SH-SY5Y (cell line): Measurements from ENCODE around the gene CNTNAP5.

ENCODE experiments used
- GATA2 ChIP-seq: IDR thresholded peaks from 2 replicates; pipeline ENCODE4 v1.6.1; 2011; ENCODE audit warnings: mild to moderate bottlenecking, low read depth, low read length
- GATA3 ChIP-seq: IDR thresholded peaks from 2 replicates; pipeline ENCODE4 v1.6.1; 2011; ENCODE audit warnings: low read depth, mild to moderate bottlenecking, low read length, moderate library complexity

DNA sequence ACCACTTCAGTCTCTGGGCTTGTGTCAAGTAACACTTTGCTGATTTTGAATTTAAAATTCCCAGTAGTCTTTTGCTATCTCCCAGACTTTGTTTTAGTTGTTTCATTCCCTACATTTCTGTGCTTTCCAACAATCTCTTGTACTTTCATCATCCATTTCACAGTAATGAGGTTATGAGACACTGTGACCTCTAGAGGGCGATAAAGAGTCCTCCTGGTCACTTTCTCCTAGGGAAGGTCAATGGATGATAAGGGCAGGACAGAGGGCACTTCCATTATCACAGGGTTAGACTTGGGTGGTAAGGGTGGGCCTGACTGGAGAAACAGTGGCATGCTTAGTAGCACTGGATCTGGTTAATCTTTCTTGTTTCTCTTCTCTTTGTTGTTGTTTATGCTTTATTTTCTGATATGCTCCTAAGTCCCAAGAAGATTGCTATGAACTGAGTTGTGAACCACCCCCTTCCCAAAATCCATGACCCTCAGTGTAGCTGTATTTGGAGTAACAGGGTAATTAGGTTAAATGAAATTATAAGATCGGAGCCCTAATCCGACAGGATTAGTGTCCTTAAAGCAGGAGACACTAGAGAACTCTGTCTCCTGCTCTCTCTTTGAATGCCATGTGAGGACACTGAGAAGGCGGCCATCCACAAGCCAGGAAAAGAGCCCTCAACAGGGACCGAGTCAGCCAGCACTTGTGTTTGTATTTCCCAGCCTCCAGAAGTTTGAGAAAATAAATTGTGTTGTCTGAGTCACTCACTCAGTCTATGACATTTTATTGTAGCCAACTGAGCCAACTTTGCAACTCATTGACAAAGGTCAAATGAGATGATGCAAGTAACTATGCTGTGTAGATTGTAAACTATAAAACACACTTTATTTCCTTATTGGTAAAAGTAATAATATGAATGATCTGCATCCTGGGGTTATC is 779.2 kb downstream of the CNTNAP5 start:
- TF ChIP-seq GATA2 (no peak), GATA3 (no peak)
